GM18858 (cell line): ENCODE measurements around the gene SH3GL3.

Experiments
- ATAC-seq: cut with Tn5 transposase; IDR thresholded peaks from one replicate; pipeline ENCODE4 v1.9.1; 2021; ENCODE audit not compliant: unreplicated experiment

The SH3GL3 gene, protein sequence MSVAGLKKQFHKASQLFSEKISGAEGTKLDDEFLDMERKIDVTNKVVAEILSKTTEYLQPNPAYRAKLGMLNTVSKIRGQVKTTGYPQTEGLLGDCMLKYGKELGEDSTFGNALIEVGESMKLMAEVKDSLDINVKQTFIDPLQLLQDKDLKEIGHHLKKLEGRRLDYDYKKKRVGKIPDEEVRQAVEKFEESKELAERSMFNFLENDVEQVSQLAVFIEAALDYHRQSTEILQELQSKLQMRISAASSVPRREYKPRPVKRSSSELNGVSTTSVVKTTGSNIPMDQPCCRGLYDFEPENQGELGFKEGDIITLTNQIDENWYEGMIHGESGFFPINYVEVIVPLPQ

DNA sequence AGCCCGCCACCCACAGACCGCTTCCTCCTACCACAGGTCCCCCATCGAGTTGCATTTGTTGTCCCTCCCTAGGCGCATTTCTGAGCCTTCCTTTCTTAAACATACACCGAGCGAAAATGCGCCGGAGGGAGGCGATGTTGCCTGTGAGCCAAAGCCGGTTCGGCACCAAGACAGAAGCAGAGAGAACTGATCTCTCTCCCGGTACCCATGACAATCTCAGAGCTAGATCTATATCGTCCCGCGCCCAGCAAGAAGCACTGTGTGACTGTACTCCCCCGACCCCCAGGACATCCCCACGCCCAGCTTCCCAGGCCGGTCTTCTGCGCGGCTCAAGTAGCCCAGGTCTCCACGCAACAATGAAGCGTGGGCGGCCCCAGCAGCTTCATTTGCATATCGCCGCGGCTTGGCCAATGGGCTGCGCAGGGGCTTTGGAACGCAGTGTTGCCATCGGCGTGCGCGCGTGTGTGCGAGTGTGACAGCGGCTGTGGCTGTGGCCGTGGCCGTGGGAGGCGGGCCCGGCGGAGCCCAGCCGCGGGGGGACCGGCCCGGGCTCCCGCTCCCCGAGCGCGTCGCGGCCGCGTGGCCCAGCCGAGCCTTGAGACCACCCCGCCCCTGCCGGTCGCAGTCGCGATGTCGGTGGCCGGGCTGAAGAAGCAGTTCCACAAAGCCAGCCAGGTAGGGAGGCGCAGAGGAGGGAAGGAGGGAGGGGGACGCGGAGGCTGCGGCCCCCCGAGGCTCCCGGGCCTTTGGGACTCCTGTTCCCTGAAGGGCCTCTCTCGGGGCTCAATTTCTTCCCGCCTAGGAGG is at the start of gene SH3GL3:
TSS of gene SH3GL3 (plus strand) at position 438 of the 806 bp plus-strand sequence. CDS start at position 631, 193 bp downstream.
- no peak for ATAC-seq

DNA sequence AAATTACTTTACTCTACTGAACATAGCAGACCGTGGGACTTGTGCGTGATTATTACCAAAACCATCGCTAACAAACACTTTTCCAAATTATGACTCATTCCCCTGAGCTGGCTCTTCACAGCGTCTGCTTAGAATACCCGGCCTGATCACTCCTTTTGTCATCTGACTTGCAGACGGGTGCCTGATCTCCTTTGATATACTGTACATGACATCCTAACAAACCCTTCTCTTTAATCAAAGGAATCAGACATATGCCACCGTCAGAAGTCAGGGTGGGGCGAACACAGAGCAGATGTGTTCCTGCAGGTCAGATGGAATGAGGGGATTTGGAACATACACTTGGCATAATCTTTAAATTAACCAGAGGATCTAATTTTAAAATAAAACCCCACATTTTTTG is 48.5 kb upstream of the SH3GL3 start:
- ATAC-seq, result no peak

DNA sequence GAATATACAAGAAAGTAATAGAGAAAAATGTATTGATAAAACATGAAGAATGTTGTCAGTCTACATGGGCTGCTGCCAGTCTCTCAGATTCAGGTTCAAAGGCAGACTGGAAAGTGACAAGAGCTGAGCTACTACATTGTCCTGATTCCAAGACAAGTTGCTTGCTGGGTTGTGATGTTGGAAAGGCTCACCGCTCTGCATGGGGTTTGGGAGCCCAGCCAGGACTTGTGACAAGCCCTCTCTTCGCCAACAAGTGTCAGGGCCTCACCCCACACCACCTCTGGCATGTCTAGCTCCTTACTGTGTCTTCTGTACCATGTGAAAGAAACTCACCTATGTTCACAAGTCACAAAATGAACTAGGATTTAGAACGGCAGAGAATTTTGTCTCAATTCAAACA is 43.0 kb upstream of the SH3GL3 start:
- ATAC-seq, result no peak

DNA sequence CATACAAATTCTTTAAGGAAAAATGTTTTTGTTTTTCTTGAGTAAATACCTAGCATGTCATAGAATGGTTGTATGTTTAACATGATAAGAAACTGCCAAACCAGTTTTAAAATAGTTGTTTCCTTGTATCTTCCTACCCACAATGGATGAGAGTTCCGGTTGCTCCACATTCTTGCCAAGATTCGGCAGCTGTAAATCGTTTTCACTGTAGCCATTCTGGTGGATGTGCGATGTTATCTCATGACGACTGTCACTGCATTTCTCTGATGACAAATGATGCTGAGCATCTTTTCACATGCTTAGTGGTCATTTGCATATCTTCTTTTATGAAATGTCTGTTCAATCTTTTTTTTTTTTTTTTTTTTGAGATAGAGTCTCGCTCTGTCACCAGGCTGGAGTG is 36.6 kb upstream of the SH3GL3 start:
- ATAC-seq, result no peak

DNA sequence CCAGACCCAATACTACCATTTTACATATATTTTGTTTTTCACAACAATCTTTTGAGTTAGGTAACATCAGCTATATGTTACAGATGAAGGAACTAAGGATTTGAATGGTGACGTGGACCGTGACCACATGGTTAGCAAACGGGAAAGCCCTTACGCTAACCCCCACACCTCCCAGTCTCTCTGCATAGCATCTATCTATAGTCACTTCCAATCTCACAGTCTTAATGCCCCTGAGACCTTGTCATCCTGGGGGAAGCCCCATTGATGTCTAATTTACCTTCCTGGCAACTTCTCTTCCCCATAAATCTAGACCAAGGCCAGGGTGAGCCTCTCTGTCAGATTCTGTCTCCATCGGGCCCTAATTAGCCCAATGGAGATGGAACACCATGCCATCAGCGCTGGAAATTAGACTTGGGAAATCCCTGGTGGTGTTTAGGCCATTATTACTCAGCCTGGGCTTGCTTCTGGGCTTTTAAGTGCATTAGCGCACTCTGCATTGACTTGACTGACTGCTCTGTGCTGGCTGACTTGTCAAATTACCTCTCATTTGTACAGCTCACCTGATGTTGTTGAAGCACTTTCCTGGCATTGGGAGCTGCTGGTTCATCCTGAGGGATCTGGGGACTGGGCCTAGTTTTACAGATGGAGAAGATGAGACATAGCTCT is 34.0 kb upstream of the SH3GL3 start:
- no peak for ATAC-seq

DNA sequence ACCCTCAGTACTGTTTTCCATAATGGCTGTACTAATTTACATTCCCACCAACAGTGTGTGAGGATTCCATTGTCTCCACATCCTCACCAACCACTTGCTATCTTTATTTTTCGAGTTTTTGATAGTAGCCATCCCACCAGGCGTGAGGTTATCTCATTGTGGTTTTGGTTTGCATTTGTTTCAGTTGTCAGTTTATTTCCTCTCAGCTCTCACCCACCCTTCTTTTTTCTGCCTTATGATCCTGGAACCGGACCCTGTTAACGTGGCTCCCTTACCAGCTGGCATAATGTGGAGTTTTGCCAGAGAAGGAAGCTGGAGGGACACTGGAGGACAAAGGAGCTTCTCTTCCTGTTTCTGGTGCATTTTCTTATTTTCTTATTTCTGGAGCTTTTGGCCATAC is 25.1 kb upstream of the SH3GL3 start:
- no peak for ATAC-seq

DNA sequence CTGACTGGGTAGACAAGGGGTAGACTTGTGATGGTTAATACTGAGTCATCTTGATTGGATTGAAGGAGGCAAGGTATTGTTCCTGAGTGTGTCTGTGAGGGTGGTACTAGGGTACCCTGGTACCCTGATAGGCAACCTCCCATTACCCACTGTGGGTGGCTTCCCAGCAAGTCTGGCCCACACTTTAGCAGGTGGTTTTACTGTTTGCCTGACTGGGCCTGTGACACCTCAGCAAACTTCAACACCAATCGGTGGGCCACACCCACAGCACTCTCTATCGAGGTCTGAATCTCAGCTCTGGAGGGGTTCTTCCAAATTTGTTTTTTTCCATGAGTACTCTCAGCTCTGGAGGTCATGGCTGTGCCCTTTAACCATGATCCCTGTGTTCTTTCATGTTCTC is 24.6 kb upstream of the SH3GL3 start:
- ATAC-seq, result no peak

DNA sequence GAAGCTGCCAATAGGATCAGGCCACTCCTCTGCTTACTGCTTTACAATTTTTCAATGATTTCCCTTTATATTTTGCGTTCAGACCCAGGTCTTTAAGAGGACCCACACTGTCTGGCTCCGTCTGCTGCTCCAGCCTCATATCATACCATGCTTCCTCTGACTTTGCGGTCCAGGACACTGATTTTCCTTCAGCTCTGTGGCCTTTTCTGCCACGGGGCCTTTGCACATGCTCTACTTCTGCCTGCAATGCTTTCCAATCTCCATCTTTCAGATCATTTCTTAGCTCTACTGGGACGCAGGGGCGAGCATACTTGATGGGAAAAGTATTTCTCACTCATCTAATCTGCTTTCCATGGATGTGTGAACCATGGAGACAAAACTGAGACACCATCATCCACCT is 23.0 kb upstream of the SH3GL3 start:
- no peak for ATAC-seq

DNA sequence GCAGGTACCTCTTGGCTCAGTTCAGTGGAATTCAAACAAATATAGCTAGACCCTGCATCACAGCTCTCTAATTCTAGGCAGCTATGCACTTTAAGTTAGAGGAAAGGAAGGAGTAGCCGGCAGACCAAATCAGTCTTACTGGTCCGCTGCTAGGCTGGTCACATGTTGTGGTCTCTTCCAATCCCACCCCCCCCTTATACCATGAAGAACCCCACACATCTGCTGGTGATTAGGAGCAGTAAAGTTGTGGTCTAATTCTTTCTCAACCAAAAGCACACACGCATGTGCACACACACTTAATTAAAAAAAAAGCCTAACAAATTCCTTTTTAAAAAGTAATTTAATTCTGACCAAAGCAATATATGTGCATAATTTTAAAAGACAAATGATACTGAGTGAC is 16.7 kb upstream of the SH3GL3 start:
- ATAC-seq, result no peak

DNA sequence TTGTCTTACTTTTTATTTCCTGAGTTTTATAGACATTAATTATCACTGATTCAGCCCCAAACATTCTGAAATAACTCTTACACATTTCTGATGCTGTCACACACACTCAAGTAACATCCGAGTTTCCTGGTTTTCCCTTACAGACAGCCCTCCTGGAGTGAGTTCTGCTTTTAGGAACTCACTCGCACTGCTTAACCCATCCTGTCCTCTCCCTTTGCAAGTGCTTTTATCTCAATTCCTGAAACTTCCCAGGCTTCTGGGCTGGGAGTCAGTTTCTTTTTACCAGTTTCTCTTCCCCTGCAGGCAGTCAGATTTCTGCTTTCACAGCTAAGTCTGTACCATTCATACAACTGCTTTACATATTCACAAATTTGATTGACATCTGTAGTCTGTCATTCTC is 15.6 kb upstream of the SH3GL3 start:
- no peak for ATAC-seq

DNA sequence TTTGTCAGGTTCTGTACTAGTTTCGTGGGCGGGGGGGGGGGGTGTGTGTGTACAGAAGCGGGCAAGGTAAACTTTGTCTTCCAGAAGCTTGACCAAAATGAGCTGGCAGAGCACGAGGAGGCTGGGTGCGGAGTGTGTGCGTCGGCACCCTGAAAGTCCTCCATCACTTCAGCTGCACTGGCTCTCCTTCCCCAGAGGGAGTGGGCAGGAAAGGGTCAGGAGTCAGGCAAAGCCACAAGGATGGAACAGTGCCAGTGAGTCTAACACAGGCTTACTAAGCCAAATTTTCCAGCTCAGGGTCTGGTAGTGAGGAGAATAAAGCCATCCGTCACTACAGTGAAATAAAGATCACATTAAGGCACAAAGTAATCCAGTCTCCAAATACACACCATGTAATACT is 11.9 kb upstream of the SH3GL3 start:
- ATAC-seq, result no peak

DNA sequence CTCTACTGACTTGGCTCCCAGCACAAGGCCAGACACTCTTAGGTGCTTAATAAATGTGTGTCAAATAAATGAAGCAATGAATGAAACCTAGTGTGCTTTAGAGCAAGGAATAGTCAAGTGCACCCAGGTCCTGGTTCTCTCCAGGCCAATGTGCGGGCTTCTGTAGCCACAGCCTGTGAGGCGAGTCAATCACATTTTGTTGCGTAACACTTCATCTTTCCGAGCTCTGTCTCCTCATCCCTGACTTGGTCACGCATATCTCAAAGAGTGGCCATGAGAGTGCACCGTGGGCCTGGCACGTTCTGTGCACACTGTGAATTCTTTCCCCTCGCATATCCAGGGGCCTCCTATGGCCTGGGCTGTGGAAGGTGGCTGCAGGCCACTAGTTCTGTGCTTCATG is 11.4 kb upstream of the SH3GL3 start:
- ATAC-seq, result no peak

DNA sequence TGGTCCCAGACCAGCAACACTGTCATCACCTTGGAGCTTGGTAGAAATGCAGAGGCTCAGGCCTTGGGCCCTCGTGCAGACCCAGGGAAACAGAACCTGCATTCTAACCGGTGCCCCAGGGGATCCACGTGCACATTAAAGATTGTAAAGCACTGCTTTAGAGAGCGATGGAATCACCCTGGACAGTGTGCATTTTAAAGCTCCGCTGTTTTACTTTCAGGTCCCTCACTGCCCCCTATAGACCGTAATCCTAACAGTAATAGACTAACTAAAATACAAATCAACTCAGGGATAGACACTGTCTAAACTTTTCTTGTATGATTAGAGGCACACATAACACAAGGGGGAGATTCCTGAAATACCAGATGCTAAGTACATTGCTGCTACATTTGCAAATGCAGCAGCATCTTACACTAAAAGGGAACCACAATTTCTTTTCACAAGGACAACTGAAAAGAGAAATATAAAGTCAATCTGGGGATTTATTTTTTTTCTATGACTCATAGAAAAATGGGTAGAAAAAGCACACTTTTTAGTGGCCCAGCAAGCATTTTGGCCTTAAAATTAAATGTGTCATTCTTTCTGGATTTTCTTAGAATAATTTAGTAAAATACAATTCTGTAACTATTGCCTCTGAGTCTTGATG is 10.5 kb upstream of the SH3GL3 start:
- no peak for ATAC-seq

DNA sequence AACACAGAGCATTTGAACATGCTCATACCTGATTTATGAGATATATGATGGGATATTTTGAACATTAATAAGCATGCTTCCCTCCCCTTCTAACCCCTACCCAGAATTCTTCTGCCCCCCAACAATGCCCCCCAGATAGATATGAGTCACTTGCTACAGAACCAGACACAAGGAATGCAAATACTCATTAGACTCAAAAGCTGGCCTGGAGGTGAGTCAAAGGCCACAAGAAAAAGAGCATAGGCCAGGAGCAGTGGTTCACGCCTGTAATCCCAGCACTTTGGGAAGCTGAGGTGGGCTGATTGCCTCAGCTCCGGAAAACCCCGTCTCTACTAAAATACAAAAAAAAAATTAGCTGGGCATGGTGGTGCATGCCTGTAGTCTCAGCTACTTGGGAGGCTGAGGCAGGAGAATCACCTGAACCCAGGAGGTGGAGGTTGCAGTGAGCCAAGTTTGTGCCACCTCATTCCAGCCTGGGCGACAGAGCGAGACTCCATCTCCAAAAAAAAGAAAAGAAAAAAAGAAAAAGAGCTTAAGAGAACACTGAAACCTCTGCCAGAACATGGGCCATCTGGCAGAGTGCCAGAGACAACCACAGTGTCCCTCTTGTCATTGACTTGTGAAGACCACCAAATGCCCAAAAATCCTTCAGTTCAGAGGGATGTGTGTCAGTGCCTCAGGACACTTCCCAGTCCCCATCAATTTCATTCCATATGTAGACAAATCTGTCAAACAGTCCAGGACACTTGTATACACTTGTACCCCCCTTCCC is 3.9 kb upstream of the SH3GL3 start:
- no peak for ATAC-seq

DNA sequence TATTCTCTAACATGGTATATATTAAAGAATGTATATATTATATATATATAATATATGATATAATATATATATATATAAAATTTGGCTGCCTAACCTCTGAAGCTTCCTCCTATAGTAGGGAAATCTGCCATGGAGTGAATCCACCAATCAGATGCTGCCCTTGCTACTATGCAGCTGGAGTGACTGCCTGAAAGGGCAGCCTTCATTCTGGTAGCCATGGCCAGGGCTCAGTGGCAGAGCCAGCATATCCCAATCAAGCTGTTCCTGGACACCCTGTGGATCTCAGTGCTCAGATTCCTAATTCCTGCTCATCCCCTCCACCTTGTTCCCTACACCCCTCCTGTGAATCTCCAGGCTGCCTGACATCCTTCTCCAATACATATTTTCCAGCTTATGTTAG is 2.2 kb upstream of the SH3GL3 start:
- ATAC-seq, result no peak

DNA sequence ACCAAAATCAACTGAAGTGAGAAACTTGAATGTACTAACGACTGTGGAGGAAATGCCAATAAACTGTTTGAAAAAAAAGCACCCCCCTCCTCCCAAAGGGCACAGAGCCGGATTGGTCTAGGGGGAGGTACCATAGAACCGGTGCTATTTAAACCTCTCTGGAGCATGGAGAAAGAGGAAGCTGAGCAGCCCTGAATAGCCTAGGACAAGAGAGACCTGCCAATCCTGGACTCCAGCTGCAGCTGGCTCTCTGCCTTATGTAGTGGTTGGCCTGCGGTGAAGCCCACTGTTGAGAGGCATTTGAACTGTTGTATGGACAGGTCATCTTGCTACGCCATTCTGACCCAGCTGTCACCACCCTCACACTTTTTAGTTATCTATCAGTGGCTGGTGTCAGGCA is 1.5 kb upstream of the SH3GL3 start:
- no peak for ATAC-seq

DNA sequence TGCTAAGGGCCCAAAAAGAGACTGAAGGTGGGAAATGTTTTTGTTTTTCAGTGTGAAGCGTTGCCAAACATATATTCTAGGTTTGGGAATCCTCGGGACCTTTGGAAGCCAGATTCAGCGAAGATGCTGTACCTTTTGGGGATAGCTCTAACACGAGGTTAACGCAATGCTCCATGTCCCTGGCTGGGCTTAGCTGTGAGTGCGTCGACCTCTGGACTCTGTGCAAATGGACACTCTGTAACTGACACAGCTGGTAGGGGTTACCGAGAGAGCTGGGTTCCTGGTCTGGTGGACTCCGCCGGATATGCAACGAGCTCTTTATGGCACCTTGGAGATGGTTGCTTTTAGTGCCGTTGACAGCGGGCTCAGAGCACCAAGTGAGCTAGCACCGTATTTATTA is 724 bp upstream of the SH3GL3 start:
- ATAC-seq, result no peak

DNA sequence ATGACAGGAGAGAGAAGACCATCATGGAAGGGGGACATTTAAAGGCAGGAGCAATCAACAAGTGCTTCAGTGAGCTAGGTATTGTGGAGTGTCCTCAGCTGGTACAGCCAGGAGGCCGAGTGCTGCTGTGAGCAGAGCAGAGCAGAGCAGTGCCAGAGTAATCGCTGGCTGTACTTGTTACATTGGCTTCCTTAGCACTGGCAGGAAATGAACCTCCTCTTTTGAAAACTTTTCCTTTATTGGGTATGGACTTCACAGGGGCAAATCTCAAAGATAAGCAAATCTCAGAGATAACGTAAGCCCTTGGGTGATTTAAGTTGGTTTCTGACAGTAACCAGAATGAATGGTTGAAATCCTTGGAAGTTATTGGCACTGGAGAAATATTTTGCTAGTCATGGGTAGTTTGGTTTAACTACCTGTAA is 2.1 kb downstream of the SH3GL3 start:
- no peak for ATAC-seq

DNA sequence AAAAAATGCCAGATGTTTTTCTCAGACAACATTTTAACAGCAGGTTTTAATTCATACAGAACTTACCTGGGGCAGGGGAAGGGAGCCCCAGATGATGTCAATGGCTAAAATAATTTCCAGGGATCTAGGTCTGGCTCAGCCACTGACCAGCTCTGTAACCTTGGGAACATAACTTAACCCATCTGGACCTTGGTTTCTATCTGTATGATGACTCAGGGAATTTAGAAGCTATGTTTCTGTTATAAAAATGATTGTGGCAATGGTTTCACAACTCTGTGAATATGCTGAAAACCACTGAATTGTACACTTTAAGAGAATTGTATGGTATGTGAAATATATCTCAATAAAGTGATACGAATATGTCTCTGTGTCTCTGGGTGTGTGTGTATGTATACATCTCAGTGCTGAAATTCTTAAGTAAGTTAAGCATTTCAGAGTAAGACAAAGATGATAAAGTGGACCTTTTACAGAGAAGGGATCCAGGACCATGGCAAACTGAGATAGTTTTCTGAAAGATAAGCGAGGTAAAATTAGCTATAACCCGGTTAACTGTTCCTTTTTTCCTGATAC is 2.9 kb downstream of the SH3GL3 start:
- ATAC-seq, result no peak

DNA sequence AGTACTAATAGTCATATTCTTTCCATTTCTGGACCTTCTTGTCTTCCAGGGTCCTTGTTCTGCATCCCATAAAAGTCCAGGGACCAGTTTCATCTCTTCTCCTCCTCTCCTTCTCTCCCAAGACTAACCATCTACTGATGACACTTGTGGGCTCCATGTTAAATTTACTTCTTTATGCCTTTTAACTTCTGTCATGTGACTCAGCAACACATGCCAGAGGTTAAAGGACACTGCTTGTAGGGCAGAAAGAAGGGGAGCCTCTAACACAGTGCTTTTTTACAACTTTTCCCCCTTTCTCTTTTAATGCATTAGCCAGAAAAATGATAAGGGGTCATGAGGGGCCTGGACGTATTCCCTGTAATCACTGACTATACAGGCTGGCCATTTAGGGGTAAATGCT is 10.0 kb downstream of the SH3GL3 start:
- no peak for ATAC-seq
